GM18868 (cell line): Measurements from ENCODE around the gene WDR93.

Experiments
- ATAC-seq: cut with Tn5 transposase; IDR thresholded peaks from one replicate; pipeline ENCODE4 v1.9.1; 2021; ENCODE audit warnings: mild to moderate bottlenecking, moderate library complexity; ENCODE audit not compliant: unreplicated experiment

Gene WDR93

GRCh38 chr15:89690276-89691218 is at the start of gene WDR93, which contains the start of gene PEX11A:
WDR93 (plus strand) TSS chr15:89690811; CDS start chr15:89701747, 10,936 bp downstream.
PEX11A (minus strand) TSS chr15:89690754; CDS start chr15:89690632, 122 bp downstream.
- peak; percentile 88 for ATAC-seq

- no peak for ATAC-seq
These were observed 49.6 kb upstream of the WDR93 start for GRCh38 chr15:89641053-89641452.

GRCh38 chr15:89642106-89642505 is 48.5 kb upstream of the WDR93 start:
- no peak for ATAC-seq

- no peak for ATAC-seq
These were observed 44.9 kb upstream of the WDR93 start for GRCh38 chr15:89645680-89646079.

- ATAC-seq = no peak
These were observed 44.0 kb upstream of the WDR93 start for GRCh38 chr15:89646416-89647141.

DNA sequence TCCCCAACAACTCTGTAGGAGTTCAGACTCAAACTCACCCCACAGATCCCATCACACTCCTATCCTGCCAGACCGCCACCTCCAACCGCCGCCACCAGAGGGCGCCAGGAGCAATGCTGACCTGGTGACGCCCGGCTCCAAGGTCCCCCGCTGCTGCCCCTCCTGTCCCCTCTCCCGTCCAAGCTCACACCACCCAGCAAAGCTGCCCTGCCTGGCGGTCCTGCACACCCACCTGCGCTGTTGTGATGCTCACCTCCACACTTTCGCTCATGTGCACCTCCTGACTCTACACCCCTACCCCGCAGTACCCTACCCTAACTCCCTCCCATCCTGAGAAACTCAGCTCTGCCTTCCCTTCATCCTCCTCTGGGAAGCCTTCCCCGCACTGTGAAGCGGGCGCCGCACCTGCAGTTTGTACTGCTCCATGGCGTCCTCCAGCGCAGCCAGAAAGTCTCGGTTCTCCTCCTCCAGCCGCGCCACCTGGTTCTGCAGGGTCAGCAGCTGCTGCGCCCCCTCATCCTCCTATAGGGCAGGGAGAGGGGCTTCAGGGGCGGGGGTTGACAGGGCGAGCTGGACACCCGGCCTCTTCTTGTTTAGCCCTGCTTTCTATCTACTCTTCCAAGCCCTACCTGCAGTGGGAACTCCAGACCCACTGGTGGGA is 43.3 kb upstream of the WDR93 start:
- peak; percentile 57 for ATAC-seq

DNA sequence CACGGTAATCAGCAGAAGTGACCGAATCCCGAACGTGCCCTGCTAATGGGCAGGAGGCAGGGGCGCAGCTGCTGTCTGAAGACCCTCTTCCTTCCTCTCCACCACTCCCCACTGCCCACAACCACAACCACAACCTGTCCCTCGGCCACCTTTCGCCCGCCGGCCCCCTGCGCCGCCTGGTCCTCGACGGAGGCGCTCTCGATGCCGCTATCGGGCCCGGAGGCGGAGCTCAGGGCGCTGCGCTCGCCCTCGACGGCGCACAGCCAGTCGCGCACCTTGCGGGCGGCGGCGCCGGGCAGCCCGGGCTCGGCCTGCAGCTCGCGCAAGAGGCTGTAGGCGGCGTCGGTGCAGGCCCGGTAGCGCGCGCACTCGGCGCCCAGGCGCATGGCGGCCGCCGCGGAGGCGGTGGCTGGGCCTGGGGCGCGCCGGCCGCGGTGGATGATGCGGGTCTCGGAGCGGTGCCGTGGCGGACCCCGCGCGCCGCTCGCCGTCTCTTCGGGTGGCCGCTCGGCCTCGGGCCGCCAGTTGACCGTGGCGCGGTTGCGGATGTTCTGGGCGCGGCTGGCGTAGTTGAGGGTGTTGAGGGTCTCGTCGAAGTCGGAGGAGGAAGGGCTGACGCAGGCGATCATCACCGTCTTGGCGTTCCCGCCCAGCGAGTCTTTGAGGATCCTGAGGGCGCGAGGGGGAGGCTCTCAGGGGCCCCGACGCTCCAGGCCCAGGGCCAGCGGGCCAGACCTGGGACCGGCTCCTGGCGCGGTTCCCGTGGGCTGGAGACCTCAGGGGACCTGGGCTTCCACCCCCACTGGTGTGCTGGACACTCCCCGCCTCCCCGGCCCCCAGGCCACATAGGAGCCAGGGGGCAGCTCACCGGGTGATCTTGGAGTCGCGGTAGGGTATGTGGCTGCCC is 42.3 kb upstream of the WDR93 start:
- ATAC-seq = no peak

DNA sequence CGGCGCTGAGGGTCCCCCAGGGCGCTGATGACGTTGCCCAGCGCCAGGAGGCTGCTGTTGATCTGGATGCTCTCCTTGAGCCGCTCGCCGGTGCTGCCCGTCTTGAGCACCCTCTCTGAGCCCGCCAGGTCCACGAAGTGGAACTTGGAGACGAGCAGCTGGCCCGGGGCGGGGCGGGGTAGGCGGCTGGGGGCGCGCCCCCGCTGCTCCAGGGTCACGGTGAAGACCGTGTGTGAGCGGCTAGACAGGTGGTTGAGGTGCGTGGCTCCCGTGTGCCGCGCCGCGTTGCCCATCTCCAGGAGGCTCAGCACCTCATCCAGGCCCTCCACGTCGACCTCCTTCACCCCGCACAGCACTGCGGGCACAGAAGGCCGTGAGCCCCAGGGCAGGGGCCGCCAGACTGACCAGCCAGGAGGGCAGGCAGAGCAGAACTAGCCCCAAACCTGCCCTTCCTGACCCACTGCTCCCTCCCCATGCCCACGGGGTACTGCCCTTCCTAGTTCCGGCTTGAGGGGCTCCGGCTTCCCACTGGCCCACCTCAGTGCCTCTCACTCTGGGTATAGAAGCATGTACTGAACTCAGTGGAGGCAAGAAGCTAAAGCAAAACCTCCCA is 41.5 kb upstream of the WDR93 start:
- ATAC-seq = no peak

- ATAC-seq = no peak
These were observed 40.9 kb upstream of the WDR93 start for GRCh38 chr15:89649716-89650115.

- no peak for ATAC-seq
These were observed 38.5 kb upstream of the WDR93 start for GRCh38 chr15:89652131-89652530.

DNA sequence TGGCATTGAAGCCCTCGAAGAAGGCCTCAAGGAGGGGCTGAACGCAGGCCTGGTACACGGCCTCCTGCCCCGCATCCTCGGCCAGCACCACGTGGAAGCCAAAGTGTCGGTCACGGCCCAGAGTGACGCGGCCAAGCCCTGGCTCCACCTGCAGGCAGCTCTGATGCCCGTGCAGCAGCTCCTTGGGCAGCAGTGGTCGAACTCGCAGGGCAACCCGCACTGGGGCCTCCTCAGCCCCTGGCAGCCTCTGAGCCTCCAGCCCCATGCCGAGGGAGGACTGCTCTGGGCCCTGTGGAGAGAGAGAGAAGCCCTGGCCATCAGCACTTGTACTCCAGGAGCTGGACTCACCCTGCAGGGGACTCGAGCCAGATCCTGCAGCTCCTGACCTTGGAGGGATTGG is 37.9 kb upstream of the WDR93 start:
- ATAC-seq = no peak

GRCh38 chr15:89653578-89653977 is 37.0 kb upstream of the WDR93 start:
- ATAC-seq = no peak

GRCh38 chr15:89654301-89654761 is 36.3 kb upstream of the WDR93 start:
- no peak for ATAC-seq

- no peak for ATAC-seq
These were observed 35.5 kb upstream of the WDR93 start, which contains the start of gene KIF7 for GRCh38 chr15:89654847-89655805. KIF7 (minus strand) TSS chr15:89655467; CDS start chr15:89652930, 2,537 bp downstream.

GRCh38 chr15:89656116-89656815 is 34.3 kb upstream of the WDR93 start:
- no peak for ATAC-seq

DNA sequence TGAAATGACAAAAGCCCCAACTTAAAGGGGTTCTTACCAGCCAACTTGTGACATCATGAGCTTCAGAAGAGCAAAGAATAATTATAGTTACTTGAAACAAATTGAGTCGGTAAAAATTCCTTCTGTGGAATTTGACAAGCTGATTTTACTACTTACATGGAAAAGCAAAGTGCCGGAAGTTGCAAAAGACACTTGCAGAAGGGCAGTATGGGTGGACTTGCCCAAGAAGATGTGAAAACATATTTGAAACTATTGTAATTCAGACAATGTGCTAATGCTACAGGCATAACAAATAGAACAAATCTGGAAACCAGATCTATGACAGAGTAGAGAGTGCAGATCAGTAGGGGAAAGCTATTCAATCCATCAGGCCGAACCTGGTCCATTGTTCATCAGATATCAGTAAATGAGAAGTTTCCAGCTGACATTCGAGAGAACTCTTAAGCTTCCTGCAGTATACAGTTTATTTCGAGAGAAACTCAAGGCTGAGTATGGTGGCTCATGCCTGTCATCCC is 32.9 kb upstream of the WDR93 start:
- no peak for ATAC-seq

- ATAC-seq = no peak
These were observed 31.3 kb upstream of the WDR93 start for GRCh38 chr15:89659295-89659694.

GRCh38 chr15:89660556-89660955 is 30.1 kb upstream of the WDR93 start:
- ATAC-seq = no peak
